Measurements from ENCODE around the gene FAM89B. TPM values are rescaled to one million over a fixed set of nuclear protein-coding genes. Genes with fewer than 3 reads are reported as not detected.

The FAM89B gene
- total RNA-seq, 4 donors from 2014 or later: 30.8 to 44.6 (median 32.4) TPM

GRCh38 chr11:65548395-65548794 lies 23.9 kb upstream of the FAM89B start:
- no peak overlapping the region for H3K4me3 ChIP-seq
- DNase-seq: no peak
- peak overlapping the region in 1 of 4 donors; percentile 31 for H3K27ac ChIP-seq
- H3K27me3 ChIP-seq: no peaks in the 10 kb centered on the region
- TF ChIP-seq CTCF (IDR thresholded peaks at IDR 0.05): no peak
- TF ChIP-seq POLR2A (IDR thresholded peaks at IDR 0.05): no peak
- H3K4me1 ChIP-seq: peaks cover 9 to 25% (median 23%) of the 10 kb centered on the region in 4 donors
- H3K36me3 ChIP-seq: peaks cover 0 to 13% (median 0%) of the 10 kb centered on the region in 3 donors
- H3K9me3 ChIP-seq: no peaks in the 10 kb centered on the region

GRCh38 chr11:65549096-65549495 lies 23.2 kb upstream of the FAM89B start:
- no peak for TF ChIP-seq POLR2A (IDR thresholded peaks at IDR 0.05)
- no peak for TF ChIP-seq CTCF (IDR thresholded peaks at IDR 0.05)
- no peaks in the 10 kb centered on the region for H3K27me3 ChIP-seq
- H3K27ac ChIP-seq: peak overlapping the region in 1 of 4 donors; percentile 31
- no peak for DNase-seq
- H3K4me1 ChIP-seq: peaks cover 9 to 29% (median 23%) of the 10 kb centered on the region in 4 donors
- no peaks in the 10 kb centered on the region for H3K9me3 ChIP-seq
- H3K36me3 ChIP-seq: peaks cover 0 to 6% (median 0%) of the 10 kb centered on the region in 3 donors
- no peak overlapping the region for H3K4me3 ChIP-seq

- DNase-seq: peak; percentile 83 to 94 (median 90)
- TF ChIP-seq CTCF (IDR thresholded peaks at IDR 0.05): peak; percentile 46 to 84 (median 68)
- peak; percentile 42 to 60 for TF ChIP-seq POLR2A (IDR thresholded peaks at IDR 0.05)
- peaks cover 9 to 45% (median 24%) of the 10 kb centered on the region in 4 donors for H3K4me1 ChIP-seq
- H3K27ac ChIP-seq: peak overlapping the region; percentile 53 to 97 (median 72)
- peak overlapping the region in 2 of 4 donors; percentile 31 to 33 for H3K4me3 ChIP-seq
- no peaks in the 10 kb centered on the region for H3K27me3 ChIP-seq
- no peaks in the 10 kb centered on the region for H3K9me3 ChIP-seq
- peaks cover 0 to 6% (median 0%) of the 10 kb centered on the region in 3 donors for H3K36me3 ChIP-seq
These were observed 20.6 kb upstream of the FAM89B start for GRCh38 chr11:65551572-65552387.

GRCh38 chr11:65552388-65552951 lies 19.9 kb upstream of the FAM89B start:
- Histone ChIP-seq H3K36me3 (peaks cover 0 to 4% (median 0%) of the 10 kb centered on the region in 3 donors), H3K27me3 (no peaks in the 10 kb centered on the region), H3K27ac (peak overlapping the region in 3 of 4 donors; percentile 62 to 97 (median 82)), H3K4me1 (peaks cover 9 to 52% (median 17%) of the 10 kb centered on the region in 4 donors), H3K9me3 (no peaks in the 10 kb centered on the region), H3K4me3 (no peak overlapping the region)
- TF ChIP-seq CTCF (IDR thresholded peaks at IDR 0.05) (no peak), POLR2A (IDR thresholded peaks at IDR 0.05) (no peak)
- DNase-seq: peak in 1 of 3 donors; percentile 57

GRCh38 chr11:65553301-65554001 lies 18.9 kb upstream of the FAM89B start:
- peak overlapping the region in 1 of 4 donors; percentile 22 for H3K4me3 ChIP-seq
- peak; percentile 53 to 84 (median 72) for DNase-seq
- peak overlapping the region; percentile 18 to 97 (median 55) for H3K27ac ChIP-seq
- H3K9me3 ChIP-seq: no peaks in the 10 kb centered on the region
- H3K4me1 ChIP-seq: peaks cover 9 to 58% (median 14%) of the 10 kb centered on the region in 4 donors
- H3K36me3 ChIP-seq: no peaks in the 10 kb centered on the region
- TF ChIP-seq POLR2A (IDR thresholded peaks at IDR 0.05) (no peak), CTCF (IDR thresholded peaks at IDR 0.05) (no peak)
- H3K27me3 ChIP-seq: no peaks in the 10 kb centered on the region
